ENCODE data around the gene FSTL3. TPM values are rescaled to one million over a fixed set of nuclear protein-coding genes. Genes with fewer than 3 reads are reported as not detected.

The FSTL3 gene
- total and polyA plus RNA-seq, 2 of the 13 experiments (the other 11 are each of a cell fraction or from before 2014, with no cell fraction given) = 13.5 to 15.6 TPM

DNA sequence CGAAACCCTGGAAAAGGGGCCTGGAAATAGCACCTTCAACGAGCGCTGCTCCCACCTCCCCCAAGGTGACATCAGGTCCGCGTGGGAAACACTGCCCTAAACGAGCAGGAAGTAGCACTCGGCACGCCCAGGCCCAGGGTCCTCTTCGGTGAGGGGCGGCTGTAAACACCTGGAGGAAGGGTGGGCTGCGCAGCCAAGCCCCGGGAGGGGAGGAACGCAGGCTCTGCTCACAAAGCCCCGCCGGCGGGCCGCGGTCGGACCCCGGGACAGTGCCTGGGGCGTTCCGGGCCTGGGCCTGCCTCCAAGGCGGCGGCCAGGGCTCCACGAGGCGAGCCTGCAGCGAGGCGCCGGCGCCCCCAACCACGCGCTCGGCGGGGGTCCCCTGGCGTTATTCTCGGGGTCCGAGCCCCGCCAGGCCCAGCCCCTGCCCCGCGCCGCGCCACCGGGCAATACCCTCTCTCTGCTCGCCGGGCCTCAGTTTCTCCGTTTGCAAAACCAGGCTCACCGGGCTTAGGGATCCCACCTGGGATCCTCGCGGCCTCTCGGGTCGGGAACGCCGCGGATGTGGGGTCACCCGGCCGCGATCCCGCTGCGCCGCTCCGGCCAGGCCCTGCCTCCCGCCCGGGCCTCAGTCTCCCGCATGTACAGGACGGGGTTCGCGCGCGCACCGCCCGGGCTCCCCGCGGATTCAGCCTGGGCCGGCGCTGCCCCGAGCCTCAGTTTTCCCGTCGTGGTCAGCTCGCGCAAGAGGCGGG lies 13.8 kb upstream of the FSTL3 start (continued):
- TF ChIP-seq ZNF564 (CRISPR knock-in tag; IDR thresholded peaks at IDR 0.05) (0 out of 2 replicates have a peak, but pooled peaks have one; percentile 8), POLR2A (IDR thresholded peaks at IDR 0.05; ENCODE audit: insufficient read depth in 1 of 2, low read depth in 2 of 2, low read length in 2 of 2) (peak; percentile 47 to 51; a peak in 3 of 4 replicates), MXI1 (IDR thresholded peaks at IDR 0.05; ENCODE audit: borderline replicate concordance, low read depth, low read length) (peak; percentile 46; the same call in 1 of the 3 replicates), ZFX (CRISPR knock-in tag; IDR thresholded peaks at IDR 0.05; ENCODE audit: low read depth) (peak; percentile 56; the same call in 1 of the 2 replicates), KLF12 (CRISPR knock-in tag; IDR thresholded peaks at IDR 0.05; ENCODE audit: borderline replicate concordance) (peak; percentile 25; the same call in 1 of the 2 replicates), MXD4 (CRISPR knock-in tag; IDR thresholded peaks at IDR 0.05) (no peak; the same call in 1 of the 2 replicates), ZNF33B (CRISPR knock-in tag; IDR thresholded peaks at IDR 0.05) (no peak), ZNF747 (CRISPR knock-in tag; IDR thresholded peaks at IDR 0.05; ENCODE audit: borderline replicate concordance) (no peak), ZNF546 (CRISPR knock-in tag; conservative IDR thresholded peaks at IDR 0.05) (0 out of 2 replicates have a peak, but pooled peaks have one; percentile 8), GABPB1 (CRISPR knock-in tag; IDR thresholded peaks at IDR 0.05) (peak; percentile 69), ZNF841 (CRISPR knock-in tag; IDR thresholded peaks at IDR 0.05; ENCODE audit: borderline replicate concordance) (no peak), AGO2 (optimal IDR thresholded peaks at IDR 0.05; ENCODE audit: low read depth, low read length) (peak; percentile 92), HOXA3 (CRISPR knock-in tag; IDR thresholded peaks at IDR 0.05) (0 out of 2 replicates have a peak, but pooled peaks have one; percentile 10), HOXA9 (CRISPR knock-in tag; IDR thresholded peaks at IDR 0.05; ENCODE audit: borderline replicate concordance) (no peak; the same call in 1 of the 2 replicates), PITX1 (CRISPR knock-in tag; IDR thresholded peaks at IDR 0.05) (0 out of 2 replicates have a peak, but pooled peaks have one; percentile 26), ATRX (CRISPR knock-in tag; IDR thresholded peaks at IDR 0.05; ENCODE audit: borderline replicate concordance) (no peak), HDAC2 (CRISPR knock-in tag; IDR thresholded peaks at IDR 0.05) (peak; percentile 21; the same call in 1 of the 2 replicates), CBX1 (IDR thresholded peaks at IDR 0.05; ENCODE audit: low read depth) (peak; percentile 40), SAP130 (CRISPR knock-in tag; IDR thresholded peaks at IDR 0.05; ENCODE audit: low read depth) (peak; percentile 79), ZNF724P (CRISPR knock-in tag; IDR thresholded peaks at IDR 0.05; ENCODE audit: borderline replicate concordance) (0 out of 2 replicates have a peak, but pooled peaks have one; percentile 0), NR2F2 (IDR thresholded peaks at IDR 0.05; ENCODE audit: borderline replicate concordance, low read depth) (0 out of 2 replicates have a peak, but pooled peaks have one; percentile 7)
- TF ChIP-seq, protein P1, sequence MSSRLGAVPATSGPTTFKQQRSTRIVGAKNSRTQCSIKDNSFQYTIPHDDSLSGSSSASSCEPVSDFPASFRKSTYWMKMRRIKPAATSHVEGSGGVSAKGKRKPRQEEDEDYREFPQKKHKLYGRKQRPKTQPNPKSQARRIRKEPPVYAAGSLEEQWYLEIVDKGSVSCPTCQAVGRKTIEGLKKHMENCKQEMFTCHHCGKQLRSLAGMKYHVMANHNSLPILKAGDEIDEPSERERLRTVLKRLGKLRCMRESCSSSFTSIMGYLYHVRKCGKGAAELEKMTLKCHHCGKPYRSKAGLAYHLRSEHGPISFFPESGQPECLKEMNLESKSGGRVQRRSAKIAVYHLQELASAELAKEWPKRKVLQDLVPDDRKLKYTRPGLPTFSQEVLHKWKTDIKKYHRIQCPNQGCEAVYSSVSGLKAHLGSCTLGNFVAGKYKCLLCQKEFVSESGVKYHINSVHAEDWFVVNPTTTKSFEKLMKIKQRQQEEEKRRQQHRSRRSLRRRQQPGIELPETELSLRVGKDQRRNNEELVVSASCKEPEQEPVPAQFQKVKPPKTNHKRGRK (CRISPR knock-in tag; IDR thresholded peaks at IDR 0.05) = no peak
- TF ChIP-seq, protein P2, sequence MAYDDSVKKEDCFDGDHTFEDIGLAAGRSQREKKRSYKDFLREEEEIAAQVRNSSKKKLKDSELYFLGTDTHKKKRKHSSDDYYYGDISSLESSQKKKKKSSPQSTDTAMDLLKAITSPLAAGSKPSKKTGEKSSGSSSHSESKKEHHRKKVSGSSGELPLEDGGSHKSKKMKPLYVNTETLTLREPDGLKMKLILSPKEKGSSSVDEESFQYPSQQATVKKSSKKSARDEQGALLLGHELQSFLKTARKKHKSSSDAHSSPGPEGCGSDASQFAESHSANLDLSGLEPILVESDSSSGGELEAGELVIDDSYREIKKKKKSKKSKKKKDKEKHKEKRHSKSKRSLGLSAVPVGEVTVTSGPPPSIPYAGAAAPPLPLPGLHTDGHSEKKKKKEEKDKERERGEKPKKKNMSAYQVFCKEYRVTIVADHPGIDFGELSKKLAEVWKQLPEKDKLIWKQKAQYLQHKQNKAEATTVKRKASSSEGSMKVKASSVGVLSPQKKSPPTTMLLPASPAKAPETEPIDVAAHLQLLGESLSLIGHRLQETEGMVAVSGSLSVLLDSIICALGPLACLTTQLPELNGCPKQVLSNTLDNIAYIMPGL (CRISPR knock-in tag; IDR thresholded peaks at IDR 0.05; ENCODE audit: borderline replicate concordance in 1 of 2, low read depth in 1 of 2) = 0 out of 4 replicates have a peak, but pooled peaks of 1 of the 2 experiments have one; percentile 11
- TF ChIP-seq, protein P3, sequence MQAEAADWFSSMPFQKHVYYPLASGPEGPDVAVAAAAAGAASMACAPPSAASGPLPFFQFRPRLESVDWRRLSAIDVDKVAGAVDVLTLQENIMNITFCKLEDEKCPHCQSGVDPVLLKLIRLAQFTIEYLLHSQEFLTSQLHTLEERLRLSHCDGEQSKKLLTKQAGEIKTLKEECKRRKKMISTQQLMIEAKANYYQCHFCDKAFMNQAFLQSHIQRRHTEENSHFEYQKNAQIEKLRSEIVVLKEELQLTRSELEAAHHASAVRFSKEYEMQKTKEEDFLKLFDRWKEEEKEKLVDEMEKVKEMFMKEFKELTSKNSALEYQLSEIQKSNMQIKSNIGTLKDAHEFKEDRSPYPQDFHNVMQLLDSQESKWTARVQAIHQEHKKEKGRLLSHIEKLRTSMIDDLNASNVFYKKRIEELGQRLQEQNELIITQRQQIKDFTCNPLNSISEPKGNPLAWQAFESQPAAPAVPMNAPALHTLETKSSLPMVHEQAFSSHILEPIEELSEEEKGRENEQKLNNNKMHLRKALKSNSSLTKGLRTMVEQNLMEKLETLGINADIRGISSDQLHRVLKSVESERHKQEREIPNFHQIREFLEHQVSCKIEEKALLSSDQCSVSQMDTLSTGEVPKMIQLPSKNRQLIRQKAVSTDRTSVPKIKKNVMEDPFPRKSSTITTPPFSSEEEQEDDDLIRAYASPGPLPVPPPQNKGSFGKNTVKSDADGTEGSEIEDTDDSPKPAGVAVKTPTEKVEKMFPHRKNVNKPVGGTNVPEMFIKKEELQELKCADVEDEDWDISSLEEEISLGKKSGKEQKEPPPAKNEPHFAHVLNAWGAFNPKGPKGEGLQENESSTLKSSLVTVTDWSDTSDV (CRISPR knock-in tag; IDR thresholded peaks at IDR 0.05) = no peak

Measured in HepG2 (cell line).